GM12878 (cell line): ENCODE results near the gene METTL15. TPM values are rescaled to one million over a fixed set of nuclear protein-coding genes. Genes with fewer than 3 reads are reported as not detected.

Source experiments
- ATAC-seq: fragments of 200-7000 bp; cut with Tn5 transposase; 3 replicates; pipeline ENCODE4 v1.9.1; 2020; ENCODE audit warnings: mild to moderate bottlenecking, moderate library complexity
- BruUV-seq: library from RNA; stranded (reverse); fragments of 400-500 nt; replicated peaks from 2 replicates; lab custom pipeline; 2021; lab: Mats Ljungman, UMichigan
- CTCF ChIA-PET: fragments of 300-600 bp; sonication (Branson Sonifier 250); formaldehyde crosslinking; extraction: SDS; loops from one replicate; lab custom pipeline; 2021; ENCODE audit warnings: inconsistent platforms; lab: Yijun Ruan, JAX
- POLR2A ChIA-PET: fragments of 350-600 bp; formaldehyde crosslinking; extraction: SDS; loops from one replicate; lab custom pipeline; 2021; ENCODE audit warnings: inconsistent platforms; lab: Charles Lee
- RAD21 ChIA-PET: fragments of 300-600 bp; sonication (Branson Sonifier 250); formaldehyde crosslinking; loops from one replicate; lab custom pipeline; 2023; ENCODE audit warnings: antibody characterized with exemption; ENCODE audit not compliant: unreplicated experiment; lab: Charles Lee
- SMC1A ChIA-PET: fragments of 300-600 bp; sonication (Branson Sonifier 250); formaldehyde crosslinking; loops from one replicate; lab custom pipeline; 2023; ENCODE audit not compliant: unreplicated experiment, uncharacterized antibody; lab: Charles Lee
- DNase-seq: peaks from one replicate; pipeline ENCODE4 v3.0.0-alpha.2; 2011; ENCODE audit warnings: low read depth, low spot score
- FAIRE-seq: peaks from 3 replicates; lab custom pipeline; 2011; peaks lifted over from hg19 to GRCh38; lab: Jason Lieb, UNC
- H2AFZ ChIP-seq: 2 replicates; pipeline ENCODE4 v1.6.0; 2011; ENCODE audit warnings: low read depth, low read length, control low read depth; ENCODE audit not compliant: control insufficient read depth
- H3K27ac ChIP-seq: 2 replicates; pipeline ENCODE4 v1.5.1; 2011; ENCODE audit warnings: control low read depth; ENCODE audit not compliant: control insufficient read depth, insufficient read depth
- H3K27me3 ChIP-seq, 2 experiments: replicated peaks in 1 of 2; 2 replicates each; pipeline versions ENCODE4 v1.6.0 to v1.6.1; 2011; ENCODE audit warnings: low read length in 1 of 2; ENCODE audit not compliant: control insufficient read depth in 2 of 2, insufficient read depth in 2 of 2
- H3K36me3 ChIP-seq, 2 experiments: 2 replicates each; pipeline ENCODE4 v1.5.1; 2011; ENCODE audit warnings: low read length in 1 of 2; ENCODE audit not compliant: control insufficient read depth in 2 of 2, insufficient read depth in 2 of 2
- H3K4me1 ChIP-seq: 2 replicates; pipeline ENCODE4 v1.6.1; 2011; ENCODE audit warnings: mild to moderate bottlenecking, low read length, moderate library complexity, mixed read lengths; ENCODE audit not compliant: control insufficient read depth, insufficient read depth
- H3K4me2 ChIP-seq: 2 replicates; pipeline ENCODE4 v1.6.0; 2011; ENCODE audit warnings: control low read depth; ENCODE audit not compliant: control insufficient read depth, insufficient read depth
- H3K4me3 ChIP-seq: fragments of 200-600 bp; sonication (generic); 2 replicates; pipeline ENCODE4 v1.5.1; 2016
- H3K79me2 ChIP-seq: 2 replicates; pipeline ENCODE4 v1.6.0; 2011; ENCODE audit warnings: low read length; ENCODE audit not compliant: control insufficient read depth, insufficient read depth
- H3K9ac ChIP-seq: 2 replicates; pipeline ENCODE4 v1.8.0; 2011; ENCODE audit warnings: low read length, control low read depth, mixed read lengths; ENCODE audit not compliant: control insufficient read depth, insufficient read depth
- H3K9me3 ChIP-seq: replicated peaks from 3 replicates; pipeline ENCODE4 v1.5.1; 2011; ENCODE audit warnings: mild to moderate bottlenecking, low read length; ENCODE audit not compliant: control insufficient read depth, insufficient read depth
- H4K20me1 ChIP-seq: 2 replicates; pipeline ENCODE4 v1.6.0; 2011; ENCODE audit not compliant: control insufficient read depth, insufficient read depth
- BHLHE40 ChIP-seq, 2 experiments: fragments of 450-650 bp in 1 of 2; IDR thresholded peaks; 2 replicates each; pipeline ENCODE4 v1.6.1; 2011 to 2017; ENCODE audit warnings: low read depth in 2 of 2, borderline replicate concordance in 1 of 2, improper control_type of control experiment in 1 of 2, low read length in 1 of 2, mild to moderate bottlenecking in 1 of 2
- CEBPB ChIP-seq, 2 experiments: fragments of 150-350 bp in 1 of 2; IDR thresholded peaks; 2 replicates each; pipeline ENCODE4 v1.6.1; 2012 to 2014; ENCODE audit warnings: low read depth in 2 of 2, low read length in 2 of 2, borderline replicate concordance in 1 of 2, inconsistent platforms in 1 of 2
- CREB1 ChIP-seq: IDR thresholded peaks from 2 replicates; pipeline ENCODE4 v1.6.1; 2012; ENCODE audit warnings: low read depth, mild to moderate bottlenecking, inconsistent platforms
- E2F4 ChIP-seq: IDR thresholded peaks from 2 replicates; pipeline ENCODE4 v1.6.1; 2012; ENCODE audit warnings: low read depth, low read length, improper control_type of control experiment
- IKZF1 ChIP-seq: fragments of 450-650 bp; conservative IDR thresholded peaks from 2 replicates; pipeline ENCODE4 v1.6.1; 2017; ENCODE audit warnings: antibody characterized with exemption, mild to moderate bottlenecking
- RAD51 ChIP-seq: fragments of 450-650 bp; IDR thresholded peaks from 2 replicates; pipeline ENCODE4 v1.6.1; 2016; ENCODE audit warnings: moderate library complexity, mild to moderate bottlenecking, inconsistent platforms
- REST ChIP-seq: IDR thresholded peaks from 2 replicates; pipeline ENCODE4 v1.6.1; 2012; ENCODE audit warnings: mild to moderate bottlenecking, low read depth, low read length
- TCF7 ChIP-seq: IDR thresholded peaks from 2 replicates; pipeline ENCODE4 v1.6.1; 2014; ENCODE audit warnings: antibody characterized with exemption, borderline replicate concordance
- ZBTB33 ChIP-seq: fragments of 450-650 bp; IDR thresholded peaks from 2 replicates; pipeline ENCODE4 v1.6.1; 2017; ENCODE audit warnings: mild to moderate bottlenecking
- ZBTB40 ChIP-seq: fragments of 450-650 bp; IDR thresholded peaks from 2 replicates; pipeline ENCODE4 v1.6.1; 2016; ENCODE audit warnings: mild to moderate bottlenecking, moderate library complexity, borderline replicate concordance
- ZNF622 ChIP-seq: fragments of 450-650 bp; IDR thresholded peaks from 2 replicates; pipeline ENCODE4 v1.6.1; 2017; ENCODE audit warnings: mild to moderate bottlenecking, inconsistent platforms
- WGBS: methylation state at CpG from one replicate; pipeline ENCODE4 v1.1.6; 2016; ENCODE audit warnings: low lambda C conversion rate; ENCODE audit not compliant: insufficient replicate concordance, insufficient coverage; ENCODE audit errors: missing lambda C conversion rate; 5-methylcytosine and 5-hydroxymethylcytosine counted together
- in situ Hi-C: fragments of 300-500 bp; cut with MboI; formaldehyde crosslinking; loops from 9 replicates; pipeline ENCODE4 v1.14.3; 2018; ENCODE audit warnings: mixed read lengths
- intact Hi-C: fragments of 100-400 bp; cut with micrococcal nuclease; formaldehyde crosslinking; loops from one replicate; pipeline ENCODE4 v1.14.2; 2022; ENCODE audit not compliant: unreplicated experiment
- polyA plus RNA-seq, 11 experiments: library from polyadenylated mRNA; depleted of rRNA in 4 of 11; unstranded in 6 of 11; stranded (reverse) in 5 of 11; fragments of >200 nt; fragmentation: Nextera tagmentation in 4 of 11; fragmentation: Illumina TruSeq in 1 of 11; extraction: Ambion mirVana in 4 of 11; extraction: Trizol in 1 of 11; gene quantifications; 1 replicate in 1 of 11; 2 replicates in 10 of 11; pipeline versions ENCODE4 v1.2.1 to v1.2.3, GENCODE V29; 2011 to 2016; ENCODE audit warnings: inconsistent platforms in 2 of 11, missing spikeins in 2 of 11, low read depth in 1 of 11
- total RNA-seq, 4 experiments: library from RNA; depleted of rRNA in 3 of 4; stranded (reverse); fragments of >200 nt in 3 of 4; fragmentation: Illumina TruSeq in 1 of 4; extraction: Trizol in 1 of 4; gene quantifications; 2 replicates each; pipeline versions ENCODE4 v1.2.1 to v1.2.3, GENCODE V29; 2013 to 2021

METTL15 gene
- total and polyA plus RNA-seq, 10 of the 15 experiments (the other 5 are each of a cell fraction or from before 2014, with no cell fraction given) = 7.9 to 16.9 (median 14.4) TPM

- TF ChIP-seq E2F4 = no peak
- TF ChIP-seq BHLHE40 (IDR thresholded peaks at IDR 0.05; ENCODE audit: borderline replicate concordance in 1 of 2, low read depth in 2 of 2, low read length in 1 of 2) = no peak
- TF ChIP-seq ZBTB40 = no peak
- TF ChIP-seq, all 136 proteins: peak for 0
Measured at GRCh38 chr11:28099715-28100114, 8.5 kb upstream of the METTL15 start (continued).

- DNase-seq (no peak), ATAC-seq (no peak), FAIRE-seq (no peak)
- H3K4me2 ChIP-seq = no peak overlapping the region
- in situ Hi-C loops (no loop called here), intact Hi-C loops (loop anchor here (10.0 kb wide), 1 partner anchor 1234 kb away; no protein-coding TSS in a partner anchor)
- 96% methylated on average over 2 of the region's 2 CpGs for WGBS
- H3K9ac ChIP-seq = no peak overlapping the region
- no peaks in the 10 kb centered on the region for H3K27me3 ChIP-seq
- no peaks in the 10 kb centered on the region; the same call in 1 of the 2 replicates for H3K4me1 ChIP-seq
- H3K27ac ChIP-seq = no peak overlapping the region
- peaks cover 0 to 8% of the 10 kb centered on the region in 2 experiments; a peak in 1 of 4 replicates for H3K36me3 ChIP-seq
- peaks cover 64% of the 10 kb centered on the region for H3K79me2 ChIP-seq
- ChIA-PET SMC1A (interaction anchor here (0.6 to 1.8 kb wide), 3 partner anchors 9 to 98 kb away, joined by 3 to 4 read pairs (median 3); no protein-coding TSS in a partner anchor), RAD21 (no interaction called here), CTCF (no interaction called here), POLR2A (interaction anchor here (0.6 kb wide), 1 partner anchor 18 kb away, joined by 3 read pairs; no protein-coding TSS in a partner anchor)
- H3K9me3 ChIP-seq = no peaks in the 10 kb centered on the region
- no peaks in the 10 kb centered on the region for H4K20me1 ChIP-seq
- no peak overlapping the region for H3K4me3 ChIP-seq
- no TSS peak for BruUV-seq
- no peak overlapping the region for H2AFZ ChIP-seq
- no peak for TF ChIP-seq ZBTB33
- no peak for TF ChIP-seq REST
- TF ChIP-seq IKZF1 = no peak
- no peak for TF ChIP-seq TCF7
- TF ChIP-seq CEBPB (IDR thresholded peaks at IDR 0.05; ENCODE audit: borderline replicate concordance in 1 of 2, low read depth in 2 of 2, low read length in 2 of 2) = no peak
- no peak for TF ChIP-seq ZNF622
- no peak for TF ChIP-seq CREB1
- no peak for TF ChIP-seq RAD51
Measured at GRCh38 chr11:28100665-28101064, 7.5 kb upstream of the METTL15 start.
